IPS-NIHi7 (cell line): Measurements from ENCODE around the gene INSL3.

Source experiments
- DNase-seq: peaks from one replicate; pipeline ENCODE4 v3.0.0; 2012; ENCODE audit warnings: mixed read lengths; ENCODE audit errors: extremely low spot score

Gene INSL3

DNA sequence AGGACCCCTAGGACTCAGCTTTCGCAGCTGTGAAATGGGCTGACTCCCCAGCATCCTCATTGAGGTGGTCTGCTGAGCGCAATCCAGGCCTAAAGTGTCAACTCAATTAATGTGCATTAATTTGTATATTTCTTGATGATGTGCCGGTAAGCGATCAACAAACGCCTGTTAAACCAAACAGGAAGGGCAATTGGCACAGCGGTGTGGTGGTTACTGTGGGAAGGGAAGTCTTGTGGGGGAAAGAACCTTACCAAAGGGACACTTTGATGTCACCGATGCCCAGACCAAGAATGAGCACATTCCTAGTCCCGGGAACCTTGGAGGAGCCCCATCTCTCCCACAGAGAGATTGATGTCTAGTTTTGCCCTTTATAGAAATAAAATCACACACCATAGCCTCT is 24.8 kb upstream of the INSL3 start:
- no peak for DNase-seq

DNA sequence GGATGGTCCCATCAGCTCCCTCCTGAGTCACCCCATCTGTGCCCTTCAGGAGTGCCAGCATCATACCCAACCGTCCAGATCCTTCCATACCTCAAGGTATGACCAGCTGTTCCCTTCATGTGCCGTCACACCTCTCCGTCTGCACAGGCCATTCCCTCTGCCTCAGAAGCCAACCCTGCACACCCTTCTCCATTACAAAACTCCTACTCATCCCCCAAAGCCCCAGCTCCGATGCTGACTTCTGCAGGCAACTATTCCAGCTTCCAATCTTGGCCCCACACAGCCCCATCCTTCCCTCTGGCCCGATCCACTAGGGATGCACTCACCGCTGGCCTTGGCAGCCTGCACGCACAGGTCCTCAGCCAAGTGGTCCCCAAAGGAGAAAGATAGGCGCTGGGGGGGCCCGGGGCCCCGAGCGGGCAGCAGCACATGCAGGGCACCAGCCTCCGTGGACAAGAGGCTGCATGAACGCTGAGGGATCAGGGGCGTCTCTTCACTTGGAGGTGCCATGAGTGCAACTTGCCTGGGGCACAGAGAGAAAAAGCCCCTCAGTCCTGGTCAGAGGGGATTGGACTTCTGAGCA is 22.7 kb upstream of the INSL3 start:
- DNase-seq = no peak

DNA sequence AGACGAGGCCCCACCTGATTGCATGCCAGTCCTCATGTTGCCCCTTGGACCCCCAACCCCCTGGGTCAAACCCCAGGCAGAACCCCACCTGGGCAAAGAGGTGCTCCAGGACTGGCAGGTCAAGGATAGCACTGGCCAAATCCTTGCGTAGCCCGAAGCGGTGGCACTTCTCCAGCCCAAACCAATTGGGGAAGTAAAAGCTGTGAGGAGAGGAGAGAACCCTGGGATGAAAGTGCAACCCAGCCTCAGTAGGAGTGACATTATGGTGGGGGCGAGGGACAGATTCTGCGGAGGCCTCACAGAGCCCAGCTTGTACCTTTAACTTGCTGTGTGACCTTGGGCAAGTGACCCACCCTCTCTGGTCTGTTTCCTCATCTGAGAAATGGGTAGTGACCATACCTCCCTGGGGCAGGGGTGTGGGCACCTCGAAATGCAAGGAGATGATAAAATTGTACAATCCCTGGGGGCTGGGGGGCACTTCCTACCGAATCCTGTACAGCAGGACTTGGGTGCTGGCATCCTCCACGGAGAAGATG is 22.0 kb upstream of the INSL3 start:
- no peak for DNase-seq

DNA sequence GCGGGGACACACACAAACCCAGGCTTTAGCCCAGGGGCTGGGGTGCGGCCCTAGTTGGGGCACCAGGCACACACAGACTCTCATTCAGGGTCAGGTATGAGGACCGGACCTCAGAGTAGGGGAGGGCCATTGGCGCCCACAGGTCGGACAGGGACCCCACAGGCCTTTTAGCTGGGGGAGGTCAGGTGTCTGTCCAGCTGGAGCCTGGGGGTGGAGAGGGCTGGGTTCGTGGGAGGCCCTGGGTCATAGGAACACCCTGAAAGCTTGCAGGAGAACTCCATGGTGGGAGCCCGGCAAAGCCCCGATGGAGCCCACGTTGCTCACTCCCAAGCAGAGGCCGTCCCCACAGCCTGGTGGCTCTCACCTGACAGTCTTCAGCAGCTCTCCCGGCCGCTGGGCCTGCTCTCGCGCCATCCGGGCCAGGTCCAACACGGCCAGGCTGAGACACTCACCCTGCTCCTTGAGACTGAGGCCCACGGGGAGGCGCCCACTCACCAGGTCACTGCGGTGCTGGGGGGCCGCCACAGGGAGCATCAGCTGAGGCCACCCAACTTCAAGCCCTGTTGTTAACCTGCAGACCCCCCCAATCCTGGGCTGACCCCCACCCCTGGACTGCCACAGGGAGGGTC is 21.5 kb upstream of the INSL3 start:
- no peak for DNase-seq

DNA sequence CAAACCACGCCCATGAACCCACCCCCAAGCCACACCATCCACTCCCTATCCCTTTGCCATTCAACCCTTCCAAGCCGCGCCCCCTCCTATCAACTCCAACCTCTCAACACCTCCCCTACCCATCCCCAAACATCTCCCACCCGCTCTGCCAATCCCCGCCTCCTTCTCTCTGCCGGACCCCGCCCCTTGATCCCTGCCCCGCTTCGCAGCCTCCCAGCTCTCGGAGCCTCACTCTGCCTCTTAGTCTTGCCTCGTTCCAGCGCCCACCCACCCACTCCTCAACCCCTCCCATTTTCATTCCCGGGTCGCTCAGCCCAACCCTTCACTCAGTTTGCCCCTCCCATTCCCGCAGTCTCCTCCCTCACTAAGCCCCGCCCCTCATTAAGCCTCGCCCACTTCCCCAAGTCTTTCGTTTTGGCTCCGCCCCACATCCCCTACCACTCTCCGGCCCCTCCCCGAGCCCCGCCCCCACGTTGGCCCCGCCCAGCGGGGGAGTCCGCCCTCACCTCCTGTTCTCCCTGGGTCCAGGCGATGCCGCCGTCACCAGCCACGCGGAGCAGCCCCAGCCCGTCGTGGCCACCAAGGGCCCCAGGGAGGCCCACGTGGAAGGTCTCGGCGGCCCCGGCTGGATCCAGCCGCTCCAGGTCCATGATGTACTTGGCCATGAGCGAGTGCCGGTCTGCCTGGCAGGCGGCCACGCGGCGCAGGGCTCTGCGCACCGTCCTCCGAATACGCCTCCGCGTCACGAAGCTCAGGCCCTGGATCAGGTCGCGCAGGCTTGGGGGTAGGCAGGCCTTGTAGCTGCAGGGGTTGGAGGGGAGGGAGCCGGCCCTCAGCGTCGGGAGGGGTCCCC is 20.7 kb upstream of the INSL3 start:
- peak; percentile 95 for DNase-seq

DNA sequence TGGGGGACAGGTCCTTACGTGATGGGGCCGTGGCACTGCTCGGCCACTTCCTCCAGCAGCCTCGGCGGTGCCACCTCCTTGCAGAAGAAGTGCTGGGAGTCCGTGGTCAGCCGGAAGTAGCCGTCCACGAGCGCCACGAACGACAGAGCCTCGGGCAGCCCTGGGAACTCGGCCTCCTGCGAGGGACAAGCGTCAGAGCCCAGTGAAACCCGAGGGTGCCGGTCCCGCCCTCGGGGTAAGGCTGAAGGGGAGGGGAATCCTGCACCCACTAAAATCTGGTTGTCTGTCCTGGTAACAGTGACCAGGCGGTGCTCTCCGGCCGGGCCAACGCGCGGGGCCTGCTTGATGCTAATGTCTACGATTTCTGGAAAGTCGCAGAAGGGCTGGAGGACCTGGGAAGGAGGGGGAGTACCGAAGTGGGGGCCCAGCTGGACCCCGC is 20.1 kb upstream of the INSL3 start:
- no peak for DNase-seq

DNA sequence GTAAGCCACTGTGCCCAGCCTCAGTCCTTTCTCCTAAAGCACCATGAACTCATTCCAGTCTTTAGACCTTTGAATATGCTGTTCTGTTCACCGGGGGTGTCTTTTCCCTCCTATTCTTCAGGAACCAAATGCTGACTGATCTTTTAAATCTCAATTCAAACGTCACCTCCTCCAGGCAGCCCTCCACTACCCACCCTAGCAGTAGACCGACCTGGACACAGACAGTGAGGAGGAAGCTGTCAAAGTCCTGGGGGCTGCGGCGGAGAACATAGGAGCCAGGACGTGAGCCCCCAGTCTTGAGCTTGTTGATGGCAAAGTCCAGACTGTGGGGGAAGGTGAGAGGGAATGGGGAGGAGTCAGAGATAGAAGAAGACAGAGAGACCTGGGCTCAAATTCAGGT is 18.7 kb upstream of the INSL3 start:
- DNase-seq = no peak

DNA sequence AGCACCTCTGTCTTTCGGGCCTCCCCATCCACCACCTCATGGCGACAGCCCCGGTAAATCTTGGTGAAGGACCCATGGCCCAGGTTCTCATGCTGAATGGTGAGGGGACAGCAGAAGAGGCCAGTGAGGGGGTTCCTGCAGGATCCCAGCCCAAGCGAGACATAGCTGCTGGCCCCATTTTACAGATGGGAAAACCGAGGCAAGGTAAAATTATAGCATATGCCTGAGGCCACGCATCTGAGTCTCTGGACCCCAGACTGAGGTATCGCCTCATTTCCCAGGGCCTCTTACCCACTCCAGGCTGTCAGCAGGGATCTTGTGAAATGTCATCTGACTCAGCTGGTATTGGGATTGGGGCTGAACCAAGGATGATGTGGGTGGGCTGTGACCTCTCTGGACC is 16.7 kb upstream of the INSL3 start:
- DNase-seq = no peak

DNA sequence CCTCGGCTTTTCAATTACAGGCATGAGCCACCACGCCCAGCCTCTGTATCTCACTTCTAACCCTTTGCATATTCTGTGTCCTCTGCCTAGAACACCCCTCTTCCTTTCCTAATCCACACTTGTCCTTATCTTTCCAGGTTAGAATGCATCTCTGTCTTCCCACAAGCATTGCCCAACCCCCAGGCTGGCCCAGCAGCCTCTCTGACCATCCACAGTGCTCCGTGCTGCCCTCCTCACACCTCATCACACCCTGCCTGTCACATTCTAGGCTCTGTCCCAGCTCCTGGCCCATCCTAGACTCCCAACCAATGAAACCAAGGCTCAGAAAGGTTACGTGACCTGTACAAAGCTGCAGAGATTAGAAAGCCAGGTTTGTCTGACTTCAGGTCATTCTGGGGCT is 15.2 kb upstream of the INSL3 start:
- DNase-seq = no peak

DNA sequence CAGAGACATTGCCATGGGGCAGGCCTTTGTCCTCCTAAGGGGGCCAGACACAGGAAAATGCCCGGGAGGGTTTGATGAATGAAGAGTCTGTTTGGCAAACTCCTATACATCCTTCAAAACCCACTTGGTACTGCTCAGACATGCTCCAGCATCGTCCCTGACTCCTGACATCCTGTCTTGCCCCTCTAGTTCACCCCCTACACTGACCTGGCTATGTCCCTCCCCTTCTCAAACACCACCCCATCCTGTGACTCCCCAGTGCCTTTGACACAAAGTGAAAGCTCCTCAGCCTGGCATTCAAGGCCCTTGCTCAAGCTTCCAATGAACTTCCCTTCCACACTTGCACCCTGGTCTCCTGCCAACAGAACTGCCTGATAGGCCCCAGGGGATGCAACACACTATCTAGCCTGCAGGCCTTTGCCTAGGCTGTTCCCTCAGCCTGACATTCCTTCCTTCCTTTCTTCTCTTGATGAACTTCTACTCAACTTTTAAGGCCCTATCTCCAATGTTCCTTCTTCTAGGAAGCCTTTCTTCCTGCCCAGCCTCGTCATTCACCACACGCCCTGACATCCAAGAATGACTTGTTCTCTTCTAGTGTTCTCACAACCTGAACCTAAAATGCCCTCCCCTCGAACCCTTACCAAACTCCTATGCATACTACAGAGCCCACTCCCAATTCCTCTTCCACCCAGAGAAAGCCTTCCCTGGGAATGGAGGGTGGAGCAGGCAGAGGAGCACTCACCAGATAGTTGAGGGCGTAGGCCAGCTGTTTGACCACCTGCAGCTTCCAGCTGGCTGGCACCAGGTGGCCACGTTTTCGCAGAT is 14.1 kb upstream of the INSL3 start:
- no peak for DNase-seq

DNA sequence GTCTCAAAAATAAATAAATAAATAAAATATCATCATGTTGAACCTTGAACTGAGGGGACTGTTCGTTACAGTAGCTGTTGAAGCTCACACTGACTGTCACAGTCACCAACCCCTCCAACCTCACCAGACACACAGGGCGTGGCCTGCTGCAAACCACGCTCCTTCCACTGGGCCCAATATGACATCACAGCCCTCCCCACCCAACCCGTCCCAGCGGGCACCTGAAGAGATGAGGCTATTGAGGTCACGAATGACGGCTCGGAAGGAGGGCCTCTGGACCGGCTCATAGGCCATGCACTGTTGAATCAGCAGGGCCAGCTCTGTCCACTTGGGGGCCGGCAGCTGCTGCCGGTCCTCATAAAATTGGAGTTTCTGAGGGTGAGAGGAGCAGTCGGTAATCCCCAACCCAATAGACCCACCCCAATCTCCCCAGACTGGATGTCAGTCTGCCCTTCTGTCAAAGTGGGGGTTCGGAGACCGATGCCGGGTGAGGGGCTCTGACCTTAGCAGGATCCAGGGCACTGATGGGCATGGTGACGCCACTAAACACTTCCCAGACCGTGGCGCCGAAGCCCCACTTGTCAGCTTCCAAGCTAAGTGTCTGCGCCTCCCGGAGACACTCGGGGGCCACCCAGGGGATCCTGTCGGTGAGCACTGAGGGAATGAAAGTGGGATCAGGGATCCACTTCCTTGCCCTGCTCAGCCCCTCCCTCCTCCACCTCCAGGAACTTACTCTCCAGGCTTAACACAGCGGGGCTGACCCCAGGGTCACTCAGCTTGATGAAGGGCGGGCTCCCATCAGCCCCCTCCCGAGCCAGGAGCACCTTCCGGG is 13.2 kb upstream of the INSL3 start:
- no peak for DNase-seq

DNA sequence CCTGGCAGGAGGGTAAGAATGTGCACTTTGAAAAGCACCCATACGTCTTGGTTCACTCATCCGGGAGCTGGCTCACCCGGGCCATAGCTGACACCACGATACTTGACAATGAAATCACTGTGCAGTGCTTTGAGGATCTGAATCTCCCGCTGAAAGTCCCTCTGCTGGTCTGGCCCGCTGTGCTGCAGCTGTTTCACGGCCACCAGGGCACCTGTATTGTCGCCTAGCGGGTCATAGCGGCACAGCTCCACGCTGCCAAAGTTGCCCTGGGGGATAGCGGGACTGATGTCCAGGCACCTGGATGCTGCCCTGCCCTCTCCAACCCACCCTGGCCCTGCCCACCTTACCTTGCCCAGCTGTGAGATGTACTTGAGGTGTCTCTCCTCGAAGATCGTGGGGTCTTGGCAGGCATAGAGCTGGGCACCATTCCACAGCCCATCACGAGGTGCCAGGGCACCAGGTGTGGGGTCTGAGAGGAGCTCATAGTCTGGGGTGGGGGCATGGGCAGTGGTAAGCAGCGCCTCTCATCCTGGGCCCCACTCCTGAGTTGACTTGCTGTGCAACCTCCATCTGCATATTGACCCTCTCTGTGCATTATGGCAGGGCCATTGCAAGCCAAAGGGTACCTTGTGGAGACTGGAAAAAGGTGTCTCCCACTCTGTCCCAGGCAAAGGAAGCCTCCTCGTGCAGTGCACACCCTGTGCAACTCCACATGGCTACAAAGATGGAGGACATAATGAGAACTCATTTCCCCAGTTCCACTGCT is 11.3 kb upstream of the INSL3 start:
- no peak for DNase-seq

DNA sequence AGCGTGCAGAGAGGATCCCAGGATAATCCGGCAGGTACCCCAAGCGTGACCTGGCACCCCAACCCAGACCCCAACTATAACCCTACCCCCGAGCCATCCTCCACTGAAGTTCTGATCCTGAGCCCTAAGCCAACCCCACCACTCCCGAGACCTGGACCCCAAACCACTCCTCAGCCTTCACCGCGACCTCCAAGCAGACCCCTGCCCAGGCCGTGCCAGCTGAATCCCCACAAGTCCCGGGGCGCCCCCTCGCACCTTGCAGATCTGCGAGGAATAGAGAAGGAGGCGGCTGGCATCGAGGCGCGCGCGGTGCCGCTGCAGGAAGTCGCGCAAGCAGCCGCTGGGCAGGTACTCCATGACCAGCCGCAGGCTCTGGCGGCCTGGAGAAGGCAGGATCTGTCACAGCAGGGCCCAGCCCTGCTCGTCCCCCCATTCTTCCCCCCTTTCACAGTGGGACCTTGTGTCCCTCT is 10.1 kb upstream of the INSL3 start:
- no peak for DNase-seq

DNA sequence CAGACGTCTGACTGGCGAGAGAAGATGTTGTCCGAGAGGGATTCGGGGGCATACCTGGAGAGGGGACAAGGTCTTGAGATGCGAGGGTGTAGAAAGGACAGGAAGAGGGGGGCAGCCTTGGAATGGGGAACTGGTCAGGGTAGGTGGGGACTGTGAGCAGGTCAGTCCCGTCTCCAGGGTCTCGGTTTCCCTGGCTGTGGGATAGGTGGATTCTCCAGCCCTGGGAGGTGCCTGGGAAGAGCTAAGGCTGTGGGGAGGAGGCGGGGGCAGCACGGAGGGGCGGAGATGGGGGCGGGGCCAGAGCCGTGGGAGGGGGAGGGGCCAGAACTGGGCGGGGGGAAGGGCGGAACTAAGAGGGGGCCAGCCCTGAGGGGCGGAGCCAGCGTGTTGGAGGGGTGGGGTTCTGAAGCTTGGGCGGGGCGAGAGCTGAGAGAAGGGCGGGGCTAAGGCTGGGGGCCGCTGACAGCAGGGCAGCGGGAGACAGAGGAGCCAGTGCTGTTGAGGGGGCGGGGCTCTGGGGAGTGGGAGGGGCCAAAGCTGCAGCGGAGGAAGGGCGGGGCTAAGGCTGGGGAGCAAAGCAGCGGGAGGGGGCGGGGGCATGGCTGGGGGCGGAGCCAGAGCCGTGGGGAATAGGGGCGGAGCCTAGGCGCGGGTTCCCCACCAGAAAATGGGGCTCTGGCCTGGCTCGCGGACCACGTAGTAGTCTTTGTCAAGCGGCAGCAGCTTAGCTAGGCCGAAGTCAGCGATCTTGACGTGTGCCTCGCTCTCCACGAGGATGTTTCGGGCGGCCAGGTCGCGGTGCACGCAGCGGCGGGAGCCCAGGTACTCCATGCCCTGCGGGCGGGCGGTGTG is 9.5 kb upstream of the INSL3 start:
- peak; percentile 98 for DNase-seq

DNA sequence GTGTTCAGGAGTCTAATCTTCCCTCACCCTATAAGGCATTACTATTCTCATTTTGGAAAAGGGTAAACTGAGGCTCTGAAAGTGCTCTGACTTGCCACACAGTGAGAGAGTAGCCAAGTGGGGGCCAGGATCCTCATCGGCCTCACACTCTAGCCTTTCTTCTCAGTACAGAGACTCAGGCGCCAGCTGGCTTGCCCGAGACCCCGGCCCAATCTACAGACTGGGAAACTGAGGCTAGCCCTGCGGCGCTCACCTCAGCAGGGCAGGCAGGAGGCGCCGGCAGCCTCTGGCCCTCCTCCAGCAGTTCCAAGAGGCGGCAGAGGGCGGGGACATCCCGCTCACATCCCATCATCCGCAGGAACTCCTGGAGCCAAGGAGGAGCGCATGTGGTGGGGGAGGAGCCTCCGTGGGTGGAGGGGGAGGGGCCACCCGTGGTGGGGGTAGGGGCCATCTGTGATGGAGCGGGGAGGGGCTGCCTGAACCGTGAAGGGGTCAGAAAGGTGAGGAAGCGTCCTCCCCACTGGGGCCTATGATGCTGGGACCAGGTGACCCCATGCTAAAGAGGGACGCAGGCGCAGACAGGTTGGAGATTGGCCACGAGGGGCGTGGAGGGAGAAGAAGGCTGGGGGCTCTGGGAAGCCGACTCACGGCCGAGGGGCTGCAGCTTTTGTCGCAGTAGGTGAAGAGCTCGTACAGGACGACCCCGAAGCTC is 8.7 kb upstream of the INSL3 start:
- peak; percentile 96 for DNase-seq

DNA sequence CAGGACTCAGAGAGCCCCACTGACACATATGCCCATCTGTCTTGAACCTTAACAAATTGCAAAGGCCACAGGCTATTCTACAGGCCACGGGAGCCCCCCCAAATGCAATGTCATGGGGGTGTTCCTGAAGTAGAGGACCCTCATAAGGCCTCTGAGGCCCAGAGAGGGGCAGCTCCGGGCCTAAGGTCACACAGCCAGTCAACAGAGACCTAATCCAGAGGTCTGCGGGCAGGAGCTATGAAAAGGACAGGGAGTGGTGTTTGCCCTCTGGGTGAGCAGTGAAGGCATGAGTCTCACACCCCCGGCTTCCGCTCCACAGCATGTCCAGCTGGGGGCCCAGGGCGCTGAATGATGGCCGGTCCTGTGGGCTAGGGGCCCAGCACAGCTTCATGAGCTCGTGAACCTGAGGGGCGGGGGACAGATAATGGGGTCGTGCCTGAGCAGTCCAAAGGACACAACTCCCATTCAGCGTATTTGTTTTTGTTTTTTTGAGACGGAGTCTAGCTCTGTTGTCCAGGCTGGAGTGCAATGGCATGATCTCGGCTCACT is 5.3 kb upstream of the INSL3 start:
- no peak for DNase-seq

DNA sequence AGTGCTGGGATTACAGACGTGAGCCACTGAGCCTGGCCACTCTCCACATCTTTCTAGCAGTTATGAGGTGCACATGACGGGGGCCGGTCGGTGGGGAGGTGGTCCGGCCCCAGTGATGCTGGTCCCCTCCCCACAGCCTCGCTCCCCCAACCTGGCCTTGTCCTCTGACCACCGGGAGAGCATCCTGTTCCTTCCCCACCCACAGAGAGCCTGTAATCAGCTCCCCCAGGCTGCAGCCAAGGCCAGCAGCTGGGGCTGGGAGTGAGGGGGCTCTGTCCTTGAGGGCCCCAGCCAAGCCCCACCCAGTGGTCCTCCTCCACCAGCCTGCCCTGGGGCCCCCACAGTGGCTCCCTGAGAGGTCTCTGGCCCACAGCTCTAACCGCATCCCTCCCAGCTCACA is 3.0 kb upstream of the INSL3 start:
- no peak for DNase-seq

DNA sequence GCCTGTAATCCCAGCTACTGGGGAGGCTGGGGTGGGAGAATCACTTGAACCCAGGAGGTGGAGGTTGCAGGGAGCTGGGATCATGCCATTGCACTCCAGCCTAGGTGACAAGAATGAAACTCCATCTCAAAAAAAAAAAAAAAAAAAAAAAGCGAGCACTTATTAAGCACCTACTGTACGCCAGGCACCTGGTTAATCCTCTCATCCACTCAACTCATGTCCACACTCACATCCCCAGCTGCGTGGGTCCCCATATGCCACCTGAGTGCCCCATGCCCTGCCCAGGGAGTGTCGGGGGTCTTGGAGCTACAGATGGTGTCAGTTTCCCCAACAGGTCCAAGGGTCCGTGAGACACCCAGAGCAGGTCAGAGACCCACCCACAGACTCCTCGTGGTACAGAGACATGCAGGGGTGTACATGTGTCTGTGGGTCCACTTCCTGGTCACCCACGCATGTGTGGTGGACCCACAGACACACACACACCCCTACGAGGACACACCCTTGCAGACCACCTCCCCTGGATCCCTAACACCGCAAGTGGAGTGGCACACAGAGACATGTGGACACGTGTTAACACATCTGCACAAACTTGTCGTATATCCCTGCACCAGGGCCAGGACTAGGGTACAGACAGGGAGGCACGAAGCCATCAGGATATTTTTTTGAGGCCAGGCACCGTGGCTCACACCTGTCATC is 3.5 kb downstream of the INSL3 start:
- DNase-seq = no peak
